Measurements from ENCODE around the gene MAGI1.
"Not testable (repeated sequence)": the region's sequence is repeated elsewhere in the genome, so short reads cannot be mapped to it uniquely, and the experiment has no call there.

MAGI1 gene

GRCh38 chr3:65548848-65549625 lies 489.7 kb downstream of the MAGI1 start:
- peak; percentile 31 for DNase-seq

GRCh38 chr3:65545429-65545828 lies 493.3 kb downstream of the MAGI1 start:
- DNase-seq = no peak

GRCh38 chr3:65543391-65543790 lies 495.3 kb downstream of the MAGI1 start:
- not testable (repeated sequence) for DNase-seq

GRCh38 chr3:65540666-65541065 lies 498.1 kb downstream of the MAGI1 start:
- DNase-seq = no peak

GRCh38 chr3:65539616-65540015 lies 499.1 kb downstream of the MAGI1 start:
- DNase-seq = no peak

GRCh38 chr3:65538101-65538500 lies 500.6 kb downstream of the MAGI1 start:
- no peak for DNase-seq

- no peak for DNase-seq
Measured at GRCh38 chr3:65537109-65537508, 501.6 kb downstream of the MAGI1 start.

GRCh38 chr3:65535260-65535659 lies 503.5 kb downstream of the MAGI1 start:
- no peak for DNase-seq

- DNase-seq = no peak
Measured at GRCh38 chr3:65534805-65535204, 503.9 kb downstream of the MAGI1 start.

- no peak for DNase-seq
Measured at GRCh38 chr3:65532749-65533148, 506.0 kb downstream of the MAGI1 start.

GRCh38 chr3:65532215-65532614 lies 506.5 kb downstream of the MAGI1 start:
- DNase-seq = no peak

GRCh38 chr3:65531499-65531898 lies 507.2 kb downstream of the MAGI1 start:
- DNase-seq = no peak

- DNase-seq = no peak
Measured at GRCh38 chr3:65526656-65527055, 512.1 kb downstream of the MAGI1 start.

- peak; percentile 76 for DNase-seq
Measured at GRCh38 chr3:65524584-65524983, 514.1 kb downstream of the MAGI1 start.

- no peak for DNase-seq
Measured at GRCh38 chr3:65523878-65524277, 514.8 kb downstream of the MAGI1 start.

GRCh38 chr3:65521032-65521431 lies 517.7 kb downstream of the MAGI1 start:
- no peak for DNase-seq

- no peak for DNase-seq
Measured at GRCh38 chr3:65516998-65517397, 521.7 kb downstream of the MAGI1 start.

GRCh38 chr3:65514317-65514716 lies 524.4 kb downstream of the MAGI1 start:
- DNase-seq = not testable (repeated sequence)

GRCh38 chr3:65509423-65509794 lies 529.3 kb downstream of the MAGI1 start:
- not testable (repeated sequence) for DNase-seq

- no peak for DNase-seq
Measured at GRCh38 chr3:65508750-65509422, 529.8 kb downstream of the MAGI1 start.

- DNase-seq = no peak
Measured at GRCh38 chr3:65507437-65507836, 531.3 kb downstream of the MAGI1 start.

GRCh38 chr3:65503776-65504175 lies 534.9 kb downstream of the MAGI1 start:
- no peak for DNase-seq

- DNase-seq = no peak
Measured at GRCh38 chr3:65502526-65502925, 536.2 kb downstream of the MAGI1 start.
